Ovary (tissue), 9 donors: ENCODE results near the gene PRADC1. TPM values are rescaled to one million over a fixed set of nuclear protein-coding genes. Genes with fewer than 3 reads are reported as not detected.
"Not testable (repeated sequence)": the region's sequence is repeated elsewhere in the genome, so short reads cannot be mapped to it uniquely, and the experiment has no call there.

Source experiments
- DNase-seq, 5 donors: peaks; one replicate each; pipeline ENCODE4 v3.0.0-alpha.2; 2019 to 2020
- H3K27ac ChIP-seq, 2 donors: fragments of 200-600 bp; one replicate each; pipeline versions ENCODE4 v1.5.1 to v1.8.0; 2019 to 2022
- H3K27me3 ChIP-seq: fragments of 200-600 bp; one replicate; pipeline ENCODE4 v1.8.0; 2022
- H3K36me3 ChIP-seq: fragments of 200-600 bp; sonication (generic); one replicate; pipeline ENCODE4 v1.5.1; 2019
- H3K4me1 ChIP-seq: one replicate; pipeline ENCODE4 v1.8.1; 2013; ENCODE audit warnings: mild to moderate bottlenecking, moderate library complexity; ENCODE audit not compliant: insufficient read depth
- H3K4me3 ChIP-seq: fragments of 200-600 bp; sonication (generic); one replicate; pipeline ENCODE4 v1.5.1; 2017
- H3K9me3 ChIP-seq, 2 donors: fragments of 200-600 bp in 1 of 2; sonication (generic) in 1 of 2; one replicate each; pipeline versions ENCODE4 v1.5.1 to v1.8.1; 2013 to 2019; ENCODE audit warnings: mild to moderate bottlenecking in 1 of 2, moderate library complexity in 1 of 2
- EP300 ChIP-seq: sonication (generic); formaldehyde crosslinking; IDR thresholded peaks from one replicate; pipeline ENCODE4 v1.6.1; 2017; ENCODE audit warnings: antibody characterized with exemption
- POLR2A ChIP-seq: fragments of 450-650 bp; IDR thresholded peaks from one replicate; pipeline ENCODE4 v1.6.1; 2017; ENCODE audit warnings: antibody characterized with exemption, mild to moderate bottlenecking, moderate library complexity
- WGBS, 3 donors: extraction: QIAGEN DNeasy Blood & Tissue Kit in 1 of 3; methylation state at CpG; one replicate each; pipeline versions ENCODE4 v1.1.5 to v1.1.7; 2013 to 2017; 5-methylcytosine and 5-hydroxymethylcytosine counted together
- intact Hi-C, 4 donors: fragments of 100-400 bp; cut with DNase I; formaldehyde crosslinking; loops; one replicate each; pipeline versions ENCODE4 v1.11.0 to v1.15.1; 2022 to 2023
- polyA plus RNA-seq, 2 donors: library from polyadenylated mRNA; stranded (reverse); fragments of 200-250 nt in 1 of 2; fragments of 350-450 nt in 1 of 2; fragmentation: Illumina TruSeq in 1 of 2; extraction: RNeasy Lipid Tissue Mini Kit (QIAGEN cat#74804) in 1 of 2; gene quantifications; one replicate each; pipeline ENCODE4 v1.2.3, GENCODE V29; 2013 to 2014
- total RNA-seq, 7 donors: library from RNA; depleted of rRNA in 2 of 7; stranded (reverse); fragments of >200 nt in 2 of 7; fragmentation: NEBNext Ultra II Directional in 3 of 7; extraction: Animal tissue kit (Norgen Biotek cat#: 25700) in 3 of 7; gene quantifications; one replicate each; pipeline versions ENCODE4 v1.1.0 to v1.2.4, GENCODE V29; 2016 to 2023
- TF ChIP-seq, protein P1 (sequence below), 3 donors: fragments of 450-650 bp in 2 of 3; fragments of 200-600 bp in 1 of 3; IDR thresholded peaks; one replicate each; pipeline versions ENCODE4 v1.5.1 to v1.8.0; 2016 to 2022; ENCODE audit warnings: antibody characterized with exemption in 3 of 3, mild to moderate bottlenecking in 1 of 3
- donor health status: DM: no; HTN: no; CAD: no; lungs with moderate emphysema.
- donor health status: DM: no; HTN: no; CAD: no.
- donor health status: Bipolar disorder and iron deficiency.
- donor health status: DM: yes; HTN: yes; CAD: no.
- donor health status: DM: no; HTN: no; CAD: no.
- donor health status: DM: yes; HTN: yes; CAD: no.

Gene PRADC1
- total and polyA plus RNA-seq, 9 donors, result 7.7 to 19.7 (median 11.8) TPM

DNA sequence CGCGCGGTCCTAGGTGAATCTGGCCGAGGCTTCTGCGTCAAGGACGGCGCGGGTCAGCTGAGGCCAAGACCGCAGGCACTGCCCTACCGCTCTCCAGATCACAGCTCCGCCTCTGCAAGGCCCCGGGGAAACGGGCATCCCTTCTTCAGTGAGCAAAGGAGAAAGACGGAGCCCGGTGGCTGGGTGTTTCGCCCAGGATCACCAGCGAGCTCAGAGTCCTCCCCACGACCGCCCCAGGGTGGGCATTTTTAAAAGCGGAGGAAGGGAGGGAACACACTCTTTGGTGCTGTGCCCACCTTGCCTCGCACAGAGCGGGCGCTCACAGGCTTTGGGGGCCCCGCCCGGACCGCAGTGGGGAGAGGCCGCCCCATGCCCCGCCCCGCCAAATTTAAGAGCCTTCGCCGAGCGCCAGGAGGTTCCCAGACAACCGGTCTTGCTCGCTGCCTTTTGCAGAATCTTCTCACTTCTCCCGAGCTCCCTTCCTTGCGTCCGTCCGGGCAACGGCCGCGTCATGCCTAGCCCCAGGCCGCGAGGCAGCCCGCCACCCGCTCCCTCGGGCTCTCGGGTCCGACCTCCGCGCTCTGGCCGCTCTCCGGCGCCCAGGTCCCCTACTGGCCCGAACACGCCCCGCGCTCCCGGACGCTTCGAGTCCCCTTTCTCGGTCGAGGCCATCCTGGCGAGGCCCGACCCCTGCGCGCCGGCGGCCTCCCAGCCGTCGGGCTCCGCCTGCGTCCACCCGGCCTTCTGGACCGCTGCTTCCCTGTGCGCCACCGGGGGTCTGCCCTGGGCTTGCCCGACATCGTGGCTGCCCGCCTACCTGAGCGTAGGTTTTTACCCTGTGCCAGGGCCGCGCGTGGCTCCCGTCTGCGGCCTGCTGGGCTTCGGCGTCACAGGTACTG, 30.6 kb downstream of the PRADC1 start, which contains the start of gene NOTO:
Gene NOTO, plus strand, starts transcription at position 419 of the 899 bp plus-strand sequence. Its CDS starts 93 bp downstream, at position 512.
- Histone ChIP-seq H3K27ac (no peak within 1 kb of the TSS), H3K36me3 (no peaks in the 10 kb centered on the region), H3K4me1 (peaks cover 2% of the 10 kb centered on the region), H3K27me3 (peaks cover 8% of the 10 kb centered on the region), H3K4me3 (peak within 1 kb of the TSS; percentile 16), H3K9me3 (no peaks in the 10 kb centered on the region)
- TF ChIP-seq EP300 (no peak), POLR2A (no peak)
- TF ChIP-seq, protein P1, sequence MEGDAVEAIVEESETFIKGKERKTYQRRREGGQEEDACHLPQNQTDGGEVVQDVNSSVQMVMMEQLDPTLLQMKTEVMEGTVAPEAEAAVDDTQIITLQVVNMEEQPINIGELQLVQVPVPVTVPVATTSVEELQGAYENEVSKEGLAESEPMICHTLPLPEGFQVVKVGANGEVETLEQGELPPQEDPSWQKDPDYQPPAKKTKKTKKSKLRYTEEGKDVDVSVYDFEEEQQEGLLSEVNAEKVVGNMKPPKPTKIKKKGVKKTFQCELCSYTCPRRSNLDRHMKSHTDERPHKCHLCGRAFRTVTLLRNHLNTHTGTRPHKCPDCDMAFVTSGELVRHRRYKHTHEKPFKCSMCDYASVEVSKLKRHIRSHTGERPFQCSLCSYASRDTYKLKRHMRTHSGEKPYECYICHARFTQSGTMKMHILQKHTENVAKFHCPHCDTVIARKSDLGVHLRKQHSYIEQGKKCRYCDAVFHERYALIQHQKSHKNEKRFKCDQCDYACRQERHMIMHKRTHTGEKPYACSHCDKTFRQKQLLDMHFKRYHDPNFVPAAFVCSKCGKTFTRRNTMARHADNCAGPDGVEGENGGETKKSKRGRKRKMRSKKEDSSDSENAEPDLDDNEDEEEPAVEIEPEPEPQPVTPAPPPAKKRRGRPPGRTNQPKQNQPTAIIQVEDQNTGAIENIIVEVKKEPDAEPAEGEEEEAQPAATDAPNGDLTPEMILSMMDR (IDR thresholded peaks at IDR 0.05), result no peak
- peak in 1 of 5 donors; percentile 43 for DNase-seq
- WGBS, 3 donors, result 1 to 3% (median 2%) methylated on average over 48 to 87 of the region's 87 CpGs
- intact Hi-C loops, result no loop called here

GRCh38 chr2:73200281-73200680, 32.8 kb downstream of the PRADC1 start:
- H3K27me3 ChIP-seq, H3K27ac ChIP-seq, H3K4me1 ChIP-seq, DNase-seq, H3K4me3 ChIP-seq, H3K9me3 ChIP-seq, H3K36me3 ChIP-seq, intact Hi-C loops: not testable (repeated sequence)
- 73 to 85% (median 79%) methylated on average over 10 of the region's 10 CpGs for WGBS, 3 donors

GRCh38 chr2:73197579-73197978, 35.5 kb downstream of the PRADC1 start:
- TF ChIP-seq, protein P1 (IDR thresholded peaks at IDR 0.05), result no peak
- TF ChIP-seq EP300 (no peak), POLR2A (no peak)
- H3K27me3 ChIP-seq, result peaks cover under 1% of the 10 kb centered on the region
- H3K36me3 ChIP-seq, result no peaks in the 10 kb centered on the region
- intact Hi-C loops, result no loop called here
- H3K4me1 ChIP-seq, result peaks cover 2% of the 10 kb centered on the region
- DNase-seq, result no peak
- no peak overlapping the region for H3K27ac ChIP-seq
- H3K4me3 ChIP-seq, result no peak overlapping the region
- no peaks in the 10 kb centered on the region for H3K9me3 ChIP-seq

DNA sequence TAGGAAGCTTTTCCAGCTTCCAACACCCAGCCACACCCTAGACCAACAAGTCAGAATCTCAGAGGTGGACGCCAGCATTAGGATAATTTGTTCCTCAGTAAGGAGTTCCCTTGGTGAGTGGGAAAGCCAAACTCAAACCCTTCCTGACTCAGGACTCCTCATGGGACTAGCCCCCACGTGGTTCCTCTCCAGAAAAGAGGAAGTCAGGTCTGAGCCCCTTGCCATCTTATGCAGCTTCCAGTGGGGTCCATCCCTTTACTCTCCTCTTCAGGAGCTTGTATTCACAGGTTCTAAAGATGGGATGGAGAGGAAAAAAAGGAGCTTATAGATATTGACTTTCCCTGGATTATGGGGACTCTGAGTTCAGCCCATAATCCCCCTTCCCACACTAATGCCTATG, 45.5 kb downstream of the PRADC1 start:
- no peaks in the 10 kb centered on the region for H3K27me3 ChIP-seq
- H3K4me3 ChIP-seq, result no peak overlapping the region
- no peak for DNase-seq
- no peaks in the 10 kb centered on the region for H3K4me1 ChIP-seq
- TF ChIP-seq POLR2A, result no peak
- TF ChIP-seq EP300, result no peak
- TF ChIP-seq, protein P1 (IDR thresholded peaks at IDR 0.05), result no peak
- 45 to 53% (median 53%) methylated on average over 2 of the region's 2 CpGs for WGBS, 3 donors
- H3K9me3 ChIP-seq, result no peaks in the 10 kb centered on the region
- intact Hi-C loops, result no loop called here
- no peaks in the 10 kb centered on the region for H3K36me3 ChIP-seq
- H3K27ac ChIP-seq, result no peak overlapping the region

DNA sequence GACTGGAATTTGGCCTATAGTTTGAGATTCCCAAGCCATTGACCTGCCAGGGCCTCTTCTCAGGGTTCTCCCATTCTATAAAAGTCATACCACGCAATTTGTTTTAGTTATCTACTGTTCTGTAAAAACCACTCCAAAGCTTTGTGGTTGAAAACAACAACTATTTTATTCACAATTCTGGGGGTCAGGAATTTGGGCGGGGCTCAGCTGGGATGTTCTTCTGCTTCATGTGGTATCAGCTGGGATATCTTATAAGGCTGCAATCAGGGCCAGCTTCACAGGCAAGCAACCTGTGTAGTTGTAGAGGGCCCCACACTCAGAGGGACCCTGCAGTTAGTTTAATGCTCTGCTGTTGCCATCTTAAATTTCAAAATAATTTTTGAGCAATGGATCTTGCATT, 47.1 kb downstream of the PRADC1 start:
- TF ChIP-seq, protein P1 (IDR thresholded peaks at IDR 0.05), result no peak
- TF ChIP-seq EP300 (no peak), POLR2A (no peak)
- H3K9me3 ChIP-seq, result no peaks in the 10 kb centered on the region
- H3K27me3 ChIP-seq, result no peaks in the 10 kb centered on the region
- H3K4me3 ChIP-seq, result no peak overlapping the region
- intact Hi-C loops, result no loop called here
- DNase-seq, result no peak
- 83 to 88% (median 83%) methylated on average over 2 of the region's 2 CpGs for WGBS, 3 donors
- no peaks in the 10 kb centered on the region for H3K4me1 ChIP-seq
- no peaks in the 10 kb centered on the region for H3K36me3 ChIP-seq
- no peak overlapping the region for H3K27ac ChIP-seq
